Neural cell (in vitro differentiated cells): Measurements from ENCODE around the gene TCFL5. TPM values are rescaled to one million over a fixed set of nuclear protein-coding genes. Genes with fewer than 3 reads are reported as not detected.

Source experiments
- H2AFZ ChIP-seq: fragments of 200-600, 300-800 bp; sonication (generic), shearing (Covaris generic); 2 replicates; pipeline ENCODE4 v1.6.0; 2014; ENCODE audit warnings: low read depth, mild to moderate bottlenecking, antibody characterized with exemption, low read length, moderate library complexity
- H3F3A ChIP-seq: fragments of 200-600 bp; shearing (Covaris generic); 2 replicates; pipeline ENCODE4 v1.6.1; 2016; ENCODE audit warnings: mild to moderate bottlenecking, moderate library complexity, mixed read lengths, antibody characterized with exemption, low read length; ENCODE audit not compliant: insufficient read depth, poor library complexity, severe bottlenecking
- H3K27ac ChIP-seq: fragments of 200-600, 300-800 bp; sonication (generic), shearing (Covaris generic); 2 replicates; pipeline ENCODE4 v1.5.1; 2014; ENCODE audit warnings: mild to moderate bottlenecking, low read length, moderate library complexity
- H3K27me3 ChIP-seq: fragments of 300-800, 200-600 bp; sonication (generic), shearing (Covaris generic); 2 replicates; pipeline ENCODE4 v1.6.0; 2014; ENCODE audit warnings: mild to moderate bottlenecking, low read depth, low read length, moderate library complexity; ENCODE audit not compliant: insufficient read depth
- H3K36me3 ChIP-seq: fragments of 300-800, 200-600 bp; sonication (generic), shearing (Covaris generic); 2 replicates; pipeline ENCODE4 v1.5.1; 2014; ENCODE audit warnings: mild to moderate bottlenecking, antibody characterized with exemption, low read length, moderate library complexity; ENCODE audit not compliant: insufficient read depth
- H3K4me2 ChIP-seq: fragments of 300-800, 200-600 bp; sonication (generic), shearing (Covaris generic); 2 replicates; pipeline ENCODE4 v1.6.0; 2014; ENCODE audit warnings: mild to moderate bottlenecking, low read length
- H3K4me3 ChIP-seq: fragments of 300-800, 200-600 bp; sonication (generic), shearing (Covaris generic); 2 replicates; pipeline ENCODE4 v1.5.1; 2014; ENCODE audit warnings: mild to moderate bottlenecking, low read length, moderate library complexity
- H3K79me2 ChIP-seq: fragments of 200-600 bp; shearing (Covaris generic); replicated peaks from 2 replicates; pipeline ENCODE4 v1.6.0; 2014; ENCODE audit warnings: mild to moderate bottlenecking, low read length, moderate library complexity; ENCODE audit not compliant: insufficient read depth
- H3K9ac ChIP-seq: fragments of 300-800, 200-600 bp; sonication (generic), shearing (Covaris generic); 2 replicates; pipeline ENCODE4 v1.6.1; 2016; ENCODE audit warnings: mild to moderate bottlenecking, low read length, mixed read lengths
- H3K9me2 ChIP-seq: fragments of 200-600 bp; shearing (Covaris generic); 2 replicates; pipeline ENCODE4 v1.6.1; 2016; ENCODE audit warnings: mild to moderate bottlenecking, low read length, mixed read lengths; ENCODE audit not compliant: insufficient read depth
- H3K9me3 ChIP-seq: fragments of 200-600, 300-800 bp; sonication (generic), shearing (Covaris generic); 2 replicates; pipeline ENCODE4 v1.6.1; 2016; ENCODE audit warnings: mild to moderate bottlenecking, mixed run types, low read length, moderate library complexity, mixed read lengths
- H4K20me1 ChIP-seq: fragments of 200-600 bp; shearing (Covaris generic); 2 replicates; pipeline ENCODE4 v1.6.1; 2016; ENCODE audit warnings: mild to moderate bottlenecking, mixed run types; ENCODE audit not compliant: insufficient read depth
- CTCF ChIP-seq: fragments of 450-650 bp; IDR thresholded peaks from 2 replicates; pipeline ENCODE4 v1.5.1; 2014; ENCODE audit warnings: antibody characterized with exemption, mild to moderate bottlenecking, moderate library complexity; ENCODE audit not compliant: poor library complexity, severe bottlenecking
- EP300 ChIP-seq: fragments of 450-650 bp; conservative IDR thresholded peaks from 2 replicates; pipeline ENCODE4 v1.6.1; 2014; ENCODE audit warnings: antibody characterized with exemption, mild to moderate bottlenecking, moderate library complexity; ENCODE audit not compliant: poor library complexity, severe bottlenecking
- EZH2 ChIP-seq: fragments of 200-600, 300-800 bp; shearing (Covaris generic), sonication (generic); IDR thresholded peaks from 2 replicates; pipeline ENCODE4 v1.6.1; 2014; ENCODE audit warnings: antibody characterized with exemption, low read length, borderline replicate concordance, mild to moderate bottlenecking; ENCODE audit not compliant: insufficient read depth, poor library complexity, severe bottlenecking
- MXI1 ChIP-seq: fragments of 450-650 bp; conservative IDR thresholded peaks from 2 replicates; pipeline ENCODE4 v1.6.1; 2014; ENCODE audit warnings: antibody characterized with exemption, mild to moderate bottlenecking; ENCODE audit not compliant: poor library complexity, severe bottlenecking
- POLR2AphosphoS5 ChIP-seq: IDR thresholded peaks from 2 replicates; pipeline ENCODE4 v1.6.1; 2012
- RAD21 ChIP-seq: fragments of 450-650 bp; conservative IDR thresholded peaks from 2 replicates; pipeline ENCODE4 v1.6.1; 2014; ENCODE audit warnings: antibody characterized with exemption, mild to moderate bottlenecking, moderate library complexity
- REST ChIP-seq: IDR thresholded peaks from 2 replicates; pipeline ENCODE4 v1.6.1; 2012; ENCODE audit warnings: borderline replicate concordance
- SMC3 ChIP-seq: fragments of 450-650 bp; conservative IDR thresholded peaks from 2 replicates; pipeline ENCODE4 v1.6.1; 2014; ENCODE audit warnings: antibody characterized with exemption, mild to moderate bottlenecking, moderate library complexity; ENCODE audit not compliant: poor library complexity
- TAF1 ChIP-seq: IDR thresholded peaks from 2 replicates; pipeline ENCODE4 v1.6.1; 2012; ENCODE audit warnings: low read depth
- polyA plus RNA-seq: library from polyadenylated mRNA; depleted of rRNA; stranded (reverse); fragments of >200 nt; gene quantifications from 2 replicates; pipeline ENCODE4 v1.2.3, GENCODE V29; 2014

The TCFL5 gene
- polyA plus RNA-seq, 1 donor from 2014 or later = 9.8 TPM

GRCh38 chr20:62792182-62792939, 69.3 kb downstream of the TCFL5 start:
- H3F3A ChIP-seq = no peaks in the 10 kb centered on the region
- H4K20me1 ChIP-seq = no peaks in the 10 kb centered on the region
- H2AFZ ChIP-seq = no peak overlapping the region
- H3K36me3 ChIP-seq = no peaks in the 10 kb centered on the region
- H3K4me2 ChIP-seq = no peak overlapping the region
- H3K9me3 ChIP-seq = no peaks in the 10 kb centered on the region
- TF ChIP-seq MXI1 (no peak), SMC3 (no peak), RAD21 (no peak), POLR2AphosphoS5 (no peak), EP300 (no peak), CTCF (no peak), TAF1 (no peak), REST (no peak), EZH2 (no peak)
- H3K79me2 ChIP-seq = peaks cover 3% of the 10 kb centered on the region
- H3K9ac ChIP-seq = no peak overlapping the region
- no peak overlapping the region for H3K27ac ChIP-seq
- H3K9me2 ChIP-seq = no peaks in the 10 kb centered on the region
- no peak overlapping the region for H3K4me3 ChIP-seq
- H3K27me3 ChIP-seq = no peaks in the 10 kb centered on the region

- Histone ChIP-seq H3F3A (no peaks in the 10 kb centered on the region), H3K79me2 (no peaks in the 10 kb centered on the region), H3K27me3 (no peaks in the 10 kb centered on the region), H3K36me3 (no peaks in the 10 kb centered on the region), H4K20me1 (no peaks in the 10 kb centered on the region), H3K4me3 (no peak overlapping the region), H3K27ac (no peak overlapping the region), H3K4me2 (no peak overlapping the region), H2AFZ (no peak overlapping the region), H3K9ac (no peak overlapping the region), H3K9me3 (no peaks in the 10 kb centered on the region), H3K9me2 (no peaks in the 10 kb centered on the region)
- TF ChIP-seq CTCF = peak; percentile 99
- TF ChIP-seq EP300 = no peak
- TF ChIP-seq REST = no peak
- no peak for TF ChIP-seq TAF1
- peak; percentile 83 for TF ChIP-seq MXI1
- peak; percentile 99 for TF ChIP-seq RAD21
- TF ChIP-seq EZH2 = no peak
- TF ChIP-seq SMC3 = peak; percentile 99
- TF ChIP-seq POLR2AphosphoS5 = no peak
These were observed 70.1 kb downstream of the TCFL5 start for GRCh38 chr20:62791301-62792181.
